SK-N-SH (cell line): ENCODE results near the gene FBN1. TPM values are rescaled to one million over a fixed set of nuclear protein-coding genes. Genes with fewer than 3 reads are reported as not detected.

Experiments
- CTCF ChIA-PET: fragments of 300-600, 350-600 bp; formaldehyde crosslinking; extraction: SDS; loops from one replicate; lab custom pipeline; 2021; lab: Yijun Ruan, JAX
- POLR2A ChIA-PET: fragments of 350-600 bp; sonication (Branson Sonifier 250); formaldehyde crosslinking; extraction: SDS; loops from one replicate; lab custom pipeline; 2020; ENCODE audit warnings: antibody characterized with exemption, inconsistent platforms; lab: Yijun Ruan, JAX
- DNase-seq: peaks from one replicate; pipeline ENCODE4 v3.0.0; 2012
- H2AFZ ChIP-seq: fragments of 200-600 bp; sonication (generic); 2 replicates; pipeline ENCODE4 v1.8.1; 2016; ENCODE audit warnings: antibody characterized with exemption, mild to moderate bottlenecking, low read depth
- H3F3A ChIP-seq: fragments of 200-600 bp; sonication (generic); replicated peaks from 2 replicates; pipeline ENCODE3; 2016; ENCODE audit warnings: antibody characterized with exemption, mild to moderate bottlenecking; ENCODE audit not compliant: insufficient read depth
- H3K27ac ChIP-seq, 2 experiments: fragments of 200-500 bp in 1 of 2; fragments of 200-600 bp in 1 of 2; sonication (Bioruptor generic) in 1 of 2; sonication (generic), shearing (Covaris generic) in 1 of 2; 2 replicates each; pipeline versions ENCODE4 v1.5.1 to v1.6.1; 2014 to 2016; ENCODE audit warnings: low read depth in 2 of 2, inconsistent platforms in 1 of 2, low read length in 1 of 2, mild to moderate bottlenecking in 1 of 2, mixed read lengths in 1 of 2
- H3K27me3 ChIP-seq: fragments of 200-600 bp; sonication (generic), shearing (Covaris generic); 2 replicates; pipeline ENCODE4 v1.6.1; 2016; ENCODE audit warnings: mixed run types; ENCODE audit not compliant: insufficient read depth
- H3K36me3 ChIP-seq, 2 experiments: fragments of 200-500 bp in 1 of 2; fragments of 200-600 bp in 1 of 2; sonication (Bioruptor generic) in 1 of 2; sonication (generic) in 1 of 2; replicated peaks in 1 of 2; 2 replicates each; pipeline versions ENCODE3 to v1.5.1; 2014 to 2016; ENCODE audit warnings: low read length in 1 of 2, mild to moderate bottlenecking in 1 of 2; ENCODE audit not compliant: insufficient read depth in 2 of 2, control insufficient read depth in 1 of 2
- H3K4me1 ChIP-seq, 2 experiments: fragments of 200-500 bp in 1 of 2; fragments of 200-600 bp in 1 of 2; sonication (Bioruptor generic) in 1 of 2; sonication (generic), shearing (Covaris generic) in 1 of 2; 2 replicates each; pipeline versions ENCODE4 v1.5.1 to v1.6.1; 2014 to 2016; ENCODE audit warnings: low read depth in 1 of 2, low read length in 1 of 2, mixed run types in 1 of 2; ENCODE audit not compliant: insufficient read depth in 2 of 2, control insufficient read depth in 1 of 2
- H3K4me2 ChIP-seq: fragments of 200-600 bp; sonication (generic), shearing (Covaris generic); 2 replicates; pipeline ENCODE4 v1.6.1; 2017; ENCODE audit warnings: mixed run types
- H3K4me3 ChIP-seq, 2 experiments: fragments of 200-500 bp in 1 of 2; fragments of 200-600 bp in 1 of 2; sonication (Bioruptor generic) in 1 of 2; sonication (generic), shearing (Covaris generic) in 1 of 2; 2 replicates each; pipeline versions ENCODE4 v1.5.1 to v1.8.1; 2014 to 2016; ENCODE audit warnings: low read depth in 2 of 2, inconsistent platforms in 1 of 2, low read length in 1 of 2, mild to moderate bottlenecking in 1 of 2, mixed read lengths in 1 of 2, moderate library complexity in 1 of 2
- H3K79me2 ChIP-seq: fragments of 200-600 bp; sonication (generic); 2 replicates; pipeline ENCODE4 v1.8.1; 2017; ENCODE audit warnings: mild to moderate bottlenecking; ENCODE audit not compliant: insufficient read depth
- H3K9ac ChIP-seq: fragments of 200-600 bp; sonication (generic); 2 replicates; pipeline ENCODE4 v1.6.1; 2017; ENCODE audit warnings: mixed run types
- H3K9me2 ChIP-seq: fragments of 200-600 bp; sonication (generic); 2 replicates; pipeline ENCODE4 v1.6.1; 2017; ENCODE audit warnings: mixed run types
- H3K9me3 ChIP-seq: fragments of 200-600 bp; sonication (generic); 2 replicates; pipeline ENCODE4 v1.6.1; 2017; ENCODE audit warnings: mixed run types, mild to moderate bottlenecking, moderate library complexity
- H4K20me1 ChIP-seq: fragments of 200-600 bp; sonication (generic); 2 replicates; pipeline ENCODE4 v1.6.1; 2017; ENCODE audit warnings: mild to moderate bottlenecking, mixed run types; ENCODE audit not compliant: insufficient read depth
- CHD2 ChIP-seq: fragments of 150-350 bp; IDR thresholded peaks from 2 replicates; pipeline ENCODE4 v1.6.1; 2018; ENCODE audit warnings: low read length; ENCODE audit not compliant: partially characterized antibody
- CTCF ChIP-seq: fragments of 200-600 bp; sonication (generic); IDR thresholded peaks from 2 replicates; pipeline ENCODE4 v1.6.1; 2017; ENCODE audit warnings: antibody characterized with exemption, mild to moderate bottlenecking, moderate library complexity
- EP300 ChIP-seq, 2 experiments: IDR thresholded peaks; 2 replicates each; pipeline versions ENCODE4 v1.4.0 to v1.6.1; 2012; ENCODE audit warnings: borderline replicate concordance in 1 of 2, low read depth in 1 of 2, low read length in 1 of 2
- GABPA ChIP-seq: IDR thresholded peaks from 2 replicates; pipeline ENCODE4 v1.4.0; 2012; ENCODE audit warnings: low read depth, mild to moderate bottlenecking
- IRF3 ChIP-seq: fragments of 150-350 bp; IDR thresholded peaks from 2 replicates; pipeline ENCODE4 v1.6.1; 2016; ENCODE audit warnings: mild to moderate bottlenecking, low read depth, low read length
- MAX ChIP-seq: IDR thresholded peaks from 2 replicates; pipeline ENCODE4 v1.4.0; 2012; ENCODE audit warnings: low read depth
- MEF2A ChIP-seq: IDR thresholded peaks from 2 replicates; pipeline ENCODE4 v1.4.0; 2012; ENCODE audit warnings: low read depth, borderline replicate concordance
- NFIC ChIP-seq: IDR thresholded peaks from 2 replicates; pipeline ENCODE4 v1.4.0; 2012; ENCODE audit warnings: borderline replicate concordance
- NRF1 ChIP-seq: IDR thresholded peaks from 2 replicates; pipeline ENCODE4 v1.6.1; 2012; ENCODE audit warnings: low read depth, mild to moderate bottlenecking, low read length
- REST ChIP-seq: IDR thresholded peaks from 2 replicates; pipeline ENCODE4 v1.6.1; 2012; ENCODE audit warnings: mild to moderate bottlenecking, low read depth, low read length, moderate library complexity
- RFX5 ChIP-seq: IDR thresholded peaks from 2 replicates; pipeline ENCODE4 v1.6.1; 2012; ENCODE audit warnings: mild to moderate bottlenecking, improper control_type of control experiment, low read length
- TEAD4 ChIP-seq: IDR thresholded peaks from 2 replicates; pipeline ENCODE4 v1.4.0; 2012; ENCODE audit warnings: mild to moderate bottlenecking, borderline replicate concordance; ENCODE audit not compliant: insufficient read depth
- ZBTB33 ChIP-seq: IDR thresholded peaks from 2 replicates; pipeline ENCODE4 v1.4.0; 2012; ENCODE audit warnings: low read depth, borderline replicate concordance
- WGBS: methylation state at CpG from one replicate; pipeline ENCODE4 v1.1.6; 2017; ENCODE audit warnings: low lambda C conversion rate; 5-methylcytosine and 5-hydroxymethylcytosine counted together
- polyA plus RNA-seq, 3 experiments: library from polyadenylated mRNA; depleted of rRNA; stranded (reverse); fragments of >200 nt; gene quantifications; 2 replicates each; pipeline ENCODE4 v1.2.3, GENCODE V29; 2012

Gene FBN1
- polyA plus RNA-seq, 1 of the 3 experiments (the other 2 are of a cell fraction) = 248 TPM

- no peak overlapping the region for H3K4me2 ChIP-seq
- H3F3A ChIP-seq = peaks cover 37% of the 10 kb centered on the region
- no peak overlapping the region for H2AFZ ChIP-seq
- POLR2A ChIA-PET = no interaction called here
- H3K79me2 ChIP-seq = peaks cover 100% of the 10 kb centered on the region
- peaks cover 28 to 78% of the 10 kb centered on the region in 2 experiments for H3K36me3 ChIP-seq
- H3K9me2 ChIP-seq = no peaks in the 10 kb centered on the region
- H3K4me3 ChIP-seq = no peak overlapping the region
- WGBS = 91% methylated on average over 2 of the region's 2 CpGs
- no peak for DNase-seq
- H3K27ac ChIP-seq = peak overlapping the region in 1 of 2 experiments; percentile 14; a peak in 2 of 4 replicates
- peaks cover 98% of the 10 kb centered on the region for H4K20me1 ChIP-seq
- CTCF ChIA-PET = no interaction called here
- no peaks in the 10 kb centered on the region for H3K9me3 ChIP-seq
- H3K9ac ChIP-seq = no peak overlapping the region
- no peak for TF ChIP-seq MEF2A
- TF ChIP-seq TEAD4 = no peak
- TF ChIP-seq CTCF = no peak
- H3K4me1 ChIP-seq = peaks cover 2 to 25% of the 10 kb centered on the region in 2 experiments; a peak in 3 of 4 replicates
- H3K27me3 ChIP-seq = no peaks in the 10 kb centered on the region
These were observed 23.3 kb downstream of the FBN1 start for GRCh38 chr15:48622237-48622636.

- Histone ChIP-seq H3K4me3 (no peak overlapping the region), H3K9ac (no peak overlapping the region), H3K9me2 (no peaks in the 10 kb centered on the region), H3K4me2 (no peak overlapping the region), H3K36me3 (peaks cover 24 to 81% of the 10 kb centered on the region in 2 experiments), H4K20me1 (peaks cover 98% of the 10 kb centered on the region), H2AFZ (no peak overlapping the region), H3K9me3 (no peaks in the 10 kb centered on the region), H3K27ac (no peak overlapping the region), H3K27me3 (no peaks in the 10 kb centered on the region), H3K4me1 (peaks cover 2 to 8% of the 10 kb centered on the region in 2 experiments; a peak in 2 of 4 replicates), H3F3A (peaks cover 30% of the 10 kb centered on the region), H3K79me2 (peaks cover 100% of the 10 kb centered on the region)
- 87% methylated on average over 2 of the region's 2 CpGs for WGBS
- TF ChIP-seq EP300 (IDR thresholded peaks at IDR 0.05; ENCODE audit: borderline replicate concordance in 1 of 2, low read depth in 1 of 2, low read length in 1 of 2) (no peak), RFX5 (no peak), REST (no peak), ZBTB33 (no peak), GABPA (no peak), NFIC (no peak), CHD2 (no peak), MAX (no peak), IRF3 (no peak), NRF1 (no peak)
- no peak for DNase-seq
- CTCF ChIA-PET = interaction anchor here (0.6 to 0.9 kb wide), 4 partner anchors 15 to 1401 kb away, joined by 3 to 4 read pairs (median 4); no protein-coding TSS in a partner anchor
- POLR2A ChIA-PET = no interaction called here
These were observed 26.1 kb downstream of the FBN1 start for GRCh38 chr15:48619446-48619845.
